HG02885 (cell line): ENCODE results near the gene GPD1.

Source experiments
- ATAC-seq: cut with Tn5 transposase; IDR thresholded peaks from one replicate; pipeline ENCODE4 v1.9.1; 2021; ENCODE audit warnings: mild to moderate bottlenecking; ENCODE audit not compliant: unreplicated experiment, poor library complexity

Gene GPD1

GRCh38 chr12:50103767-50104321 lies at the start of gene GPD1:
Gene GPD1, plus strand, starts transcription at chr12:50104008. Its CDS starts 43 bp downstream, at chr12:50104051.
- no peak for ATAC-seq

- no peak for ATAC-seq
These were observed 47.8 kb upstream of the GPD1 start for GRCh38 chr12:50055831-50056638.

DNA sequence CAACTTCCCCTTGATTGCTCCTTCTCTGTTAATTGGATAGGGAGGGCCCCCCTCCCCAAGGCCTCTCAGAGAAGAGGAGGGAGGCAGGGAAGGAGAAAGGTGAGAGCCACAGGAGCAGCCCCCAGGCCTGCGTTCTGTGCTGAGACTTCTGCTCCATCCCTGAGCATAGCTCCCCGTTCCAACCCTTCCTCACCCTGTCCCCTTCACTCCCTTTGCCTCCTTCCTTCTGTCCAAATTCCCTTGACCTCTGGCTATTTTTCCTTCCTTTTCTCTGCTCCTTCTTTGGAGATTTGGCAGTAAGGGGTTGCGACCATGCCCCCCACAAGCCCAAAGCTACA lies 47.2 kb upstream of the GPD1 start:
- ATAC-seq, result no peak

DNA sequence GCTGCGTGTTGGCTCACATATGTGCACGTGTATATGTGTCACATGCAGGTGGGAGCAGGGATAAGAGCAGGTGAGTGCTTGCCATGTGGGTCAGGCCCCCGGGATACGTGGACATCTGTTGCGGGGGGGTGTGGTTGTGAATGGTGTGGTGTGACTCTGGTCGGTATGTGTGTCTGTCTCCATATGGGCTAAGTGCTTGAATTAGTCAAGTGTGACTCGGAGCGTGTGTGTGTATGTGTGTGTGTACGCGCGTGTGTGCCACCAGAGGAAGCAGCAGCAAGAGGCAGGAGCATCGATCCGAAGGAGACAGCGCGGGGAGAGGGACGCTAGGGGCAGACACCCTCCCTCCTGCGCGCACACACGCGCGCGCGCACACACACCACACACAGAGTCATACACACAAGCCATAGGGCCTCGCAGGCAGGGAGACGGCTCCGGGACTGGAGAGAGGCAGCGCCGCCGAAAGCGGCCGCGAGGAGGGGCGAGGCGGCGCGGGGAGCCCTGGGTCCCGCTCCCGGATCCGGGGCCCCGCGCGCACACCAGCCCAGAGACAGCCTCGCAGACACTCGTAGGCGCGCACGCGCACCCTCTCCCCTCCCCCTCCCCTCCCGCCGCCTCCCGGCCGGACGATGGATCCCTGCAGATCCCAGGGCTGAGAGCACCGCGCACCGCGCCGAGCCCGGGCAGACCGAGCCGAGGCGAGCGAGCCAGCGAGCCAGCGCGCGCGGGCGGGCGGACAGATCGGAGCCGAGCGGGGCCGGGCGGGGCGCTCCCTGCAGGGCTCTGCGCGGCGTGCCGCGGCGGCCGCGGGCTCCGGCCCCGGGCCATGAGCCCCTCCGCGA lies 46.6 kb upstream of the GPD1 start, which contains the start of gene ASIC1:
ASIC1 (plus strand) TSS at position 597 of the 842 bp plus-strand sequence. CDS start 1,171 bp downstream, outside the sequence.
- no peak for ATAC-seq

DNA sequence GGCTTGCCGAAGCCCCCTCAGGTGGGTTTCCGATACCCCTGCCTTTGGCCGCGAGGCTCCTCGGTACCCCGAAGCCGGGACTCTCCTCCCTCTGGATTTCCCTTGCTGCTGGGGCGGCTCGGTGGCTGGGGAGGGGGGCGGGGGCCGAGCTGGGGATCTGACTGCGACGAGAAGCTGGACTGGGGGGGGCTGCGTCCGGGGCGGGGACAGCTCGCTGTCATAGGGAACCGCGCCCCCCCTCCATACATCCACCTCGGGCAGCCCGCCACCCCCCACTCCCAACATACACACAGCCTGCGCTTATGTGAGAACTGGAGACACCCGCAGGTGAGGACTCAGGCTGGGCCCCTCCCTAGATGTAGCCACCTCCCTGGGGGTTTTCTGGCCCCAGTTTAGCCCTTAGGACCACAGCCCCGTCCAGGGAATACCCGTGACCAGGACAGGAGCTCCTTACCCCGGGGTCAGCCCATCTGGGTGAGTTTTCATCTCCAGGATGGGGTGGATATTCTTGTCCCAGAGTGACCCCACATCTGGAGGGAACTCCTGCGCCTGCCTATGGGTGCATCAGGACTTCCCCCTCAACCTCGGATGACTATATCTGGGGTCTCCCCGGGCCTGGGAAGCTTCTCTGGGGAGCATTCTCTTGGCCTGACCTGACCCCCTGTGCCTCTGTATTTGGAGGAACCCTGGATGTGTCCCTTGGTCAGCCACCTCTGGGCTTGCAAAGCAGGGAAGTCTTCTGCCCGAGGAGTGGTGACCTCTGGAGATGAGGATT lies 45.7 kb upstream of the GPD1 start:
- ATAC-seq, result no peak

GRCh38 chr12:50058743-50059312 lies 45.0 kb upstream of the GPD1 start:
- no peak for ATAC-seq

GRCh38 chr12:50059440-50060119 lies 44.2 kb upstream of the GPD1 start:
- ATAC-seq, result no peak

DNA sequence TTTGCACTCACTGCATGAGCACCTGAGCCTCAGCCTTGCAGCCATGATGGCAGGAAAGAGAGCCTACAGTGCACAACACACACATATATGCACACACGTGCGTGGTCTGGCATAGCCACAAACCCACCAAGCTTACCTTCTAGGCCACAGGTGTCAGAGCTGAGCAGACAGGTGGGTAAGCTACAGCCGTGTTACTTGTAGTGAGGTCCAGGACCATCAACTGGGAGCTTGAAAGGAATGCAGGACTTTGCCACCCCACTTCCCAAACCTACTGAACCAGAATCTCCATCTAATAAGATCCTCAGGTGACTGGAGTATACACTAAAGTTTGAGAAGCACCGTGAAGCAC lies 43.7 kb upstream of the GPD1 start:
- ATAC-seq, result no peak

DNA sequence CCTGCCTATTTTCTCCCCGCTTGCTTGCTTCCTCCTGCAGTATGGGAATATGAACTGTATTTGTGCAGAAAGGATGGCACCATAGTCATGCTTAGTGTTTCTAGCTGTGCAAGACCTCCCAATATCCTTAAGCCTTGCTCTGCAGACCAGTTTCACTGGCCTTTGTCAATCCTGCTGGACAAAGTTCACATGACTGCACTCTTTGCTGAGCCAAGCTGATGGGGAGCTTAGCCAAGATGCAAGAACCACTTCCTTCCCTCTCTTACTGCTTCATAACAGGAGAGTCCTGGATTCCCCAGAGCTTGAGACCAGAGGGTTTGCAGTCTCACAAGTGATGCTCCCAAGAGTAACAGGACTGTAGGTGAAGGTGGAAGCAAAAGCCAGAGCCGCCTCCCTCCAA lies 42.6 kb upstream of the GPD1 start:
- ATAC-seq, result no peak

DNA sequence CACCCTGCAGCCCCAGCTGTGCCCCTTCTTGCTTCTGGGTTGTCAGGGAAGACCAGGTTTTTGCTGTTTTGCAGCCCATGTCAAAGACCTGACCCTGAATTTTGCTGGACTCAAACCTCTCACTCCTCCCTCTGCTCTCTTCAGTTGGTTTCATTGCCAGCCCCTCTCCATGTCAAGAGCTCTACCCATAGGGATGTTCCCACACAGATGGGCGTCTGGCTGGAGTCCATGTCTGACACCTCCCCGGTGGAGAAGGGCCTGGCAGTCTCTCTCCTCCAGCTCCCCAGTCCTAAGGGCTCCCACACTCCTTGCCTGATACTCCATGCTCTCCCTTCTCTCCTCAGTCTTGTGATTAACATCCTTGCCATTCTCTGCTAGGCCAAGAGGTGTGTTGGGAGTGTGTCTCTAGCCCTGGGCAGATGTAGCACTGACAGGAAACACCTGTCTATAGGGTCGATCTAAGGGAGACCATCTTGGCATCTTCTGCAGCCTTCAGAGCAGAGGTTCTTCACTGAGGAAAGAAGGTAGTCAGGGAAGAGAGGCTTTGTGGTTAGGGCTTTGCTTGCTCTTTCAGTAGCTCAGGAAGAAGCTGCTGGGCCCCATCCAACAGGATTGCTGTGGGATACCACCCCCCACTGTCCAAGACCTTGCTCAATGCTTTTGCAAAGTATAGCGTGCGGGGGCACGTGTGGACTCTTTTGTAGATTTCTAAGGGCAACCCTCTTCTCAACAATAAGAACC lies 41.7 kb upstream of the GPD1 start:
- no peak for ATAC-seq

DNA sequence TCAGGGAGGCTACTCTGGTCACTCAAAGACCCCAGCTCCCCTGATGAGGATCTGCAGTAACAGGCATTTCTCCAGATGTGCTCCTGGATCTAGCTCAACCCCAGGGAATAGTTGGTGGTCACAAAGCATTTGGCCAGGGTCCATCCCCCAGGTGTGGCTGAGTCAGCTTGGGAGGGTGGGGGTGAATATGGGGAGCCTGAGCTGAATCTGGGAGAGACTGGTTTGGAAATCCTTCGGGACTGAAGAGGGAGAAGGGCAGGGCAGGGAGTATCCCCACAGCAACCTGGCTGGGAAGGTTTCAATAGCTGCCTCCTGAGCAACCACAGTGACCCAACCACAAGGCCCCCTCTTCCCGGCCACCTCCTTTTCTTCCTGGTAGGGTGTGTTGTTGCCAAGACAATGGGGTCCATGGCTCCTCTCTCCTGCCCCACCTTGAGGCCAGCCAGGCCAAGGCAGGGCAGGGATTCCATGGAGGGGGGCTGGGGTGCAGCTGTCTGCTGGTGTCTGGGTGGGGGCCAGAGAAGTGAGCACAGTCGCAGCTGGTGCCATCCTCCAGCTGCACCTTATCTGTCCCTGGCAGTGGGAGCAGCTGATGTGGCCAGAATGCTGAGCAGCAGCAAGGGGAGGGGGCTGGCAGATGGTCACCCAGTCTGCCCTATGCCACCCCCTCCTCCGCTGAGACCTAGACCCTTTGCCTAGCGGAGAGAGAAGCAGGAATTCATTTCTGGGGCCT lies 40.9 kb upstream of the GPD1 start:
- no peak for ATAC-seq

DNA sequence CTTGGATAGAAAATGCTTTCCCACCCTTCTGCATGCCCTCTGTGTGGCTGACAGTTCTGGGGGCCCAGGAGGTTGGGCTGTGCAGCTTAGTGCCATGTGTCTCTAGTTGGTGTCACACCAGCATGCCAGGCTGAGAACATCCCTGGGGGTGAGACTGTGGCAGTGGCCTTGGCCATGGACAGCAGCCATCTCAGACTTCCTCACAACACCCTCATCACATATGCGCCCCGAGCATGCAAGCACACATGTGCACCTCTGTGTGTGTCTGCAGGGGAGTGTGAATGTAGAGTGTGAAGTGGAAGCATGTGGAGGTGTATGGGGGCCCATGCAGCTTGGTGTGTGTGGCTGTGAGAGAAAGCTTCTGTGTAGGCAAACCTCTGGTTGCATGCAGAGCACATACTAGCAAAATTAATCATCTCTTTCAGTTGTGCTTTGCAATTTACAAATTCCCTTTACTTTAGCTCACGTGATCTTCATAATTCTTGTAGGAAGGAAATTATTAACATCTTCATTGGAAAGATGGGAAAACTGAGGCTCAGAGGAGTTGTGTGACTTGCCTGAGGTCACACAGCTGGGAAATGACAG lies 38.0 kb upstream of the GPD1 start:
- no peak for ATAC-seq

DNA sequence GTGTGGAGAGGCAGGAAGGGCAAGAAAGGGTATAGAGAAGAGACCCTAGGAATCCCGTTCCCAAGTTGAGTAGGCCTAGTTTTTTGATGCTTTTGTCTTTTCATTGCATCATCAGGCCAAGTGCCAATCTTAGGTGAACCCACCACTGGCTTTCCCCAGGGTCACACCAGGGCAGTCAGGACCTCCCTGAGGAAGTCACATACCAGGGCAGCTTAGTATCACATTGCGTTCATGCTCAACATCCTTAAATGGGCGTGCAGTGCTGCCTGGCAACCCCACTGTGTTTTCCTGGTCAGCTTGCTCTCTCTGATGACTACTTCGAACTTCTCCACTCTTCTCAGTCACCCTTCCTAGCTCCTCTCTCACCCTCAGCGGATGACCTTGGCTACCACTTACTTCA lies 37.4 kb upstream of the GPD1 start:
- no peak for ATAC-seq

GRCh38 chr12:50069069-50069468 lies 34.7 kb upstream of the GPD1 start:
- no peak for ATAC-seq

DNA sequence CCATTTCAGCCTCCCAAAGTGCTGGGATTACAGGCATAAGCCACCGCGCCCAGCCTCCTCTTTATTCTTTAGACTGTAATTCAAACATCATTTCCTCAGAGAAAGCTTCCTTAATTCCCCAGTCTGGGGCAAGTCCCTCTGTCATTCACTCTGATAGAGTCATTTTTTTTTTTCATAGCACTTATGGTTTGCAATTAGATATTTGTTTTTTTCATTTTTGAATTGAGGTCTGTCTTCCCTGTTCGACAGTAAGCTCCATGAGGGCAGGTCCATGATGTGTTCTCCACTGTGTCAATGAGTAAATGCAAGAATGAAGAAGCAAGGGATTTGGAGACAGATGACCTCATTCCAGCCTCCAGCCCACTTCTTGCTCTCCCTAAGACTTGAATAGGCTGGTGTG lies 34.3 kb upstream of the GPD1 start:
- ATAC-seq, result no peak

DNA sequence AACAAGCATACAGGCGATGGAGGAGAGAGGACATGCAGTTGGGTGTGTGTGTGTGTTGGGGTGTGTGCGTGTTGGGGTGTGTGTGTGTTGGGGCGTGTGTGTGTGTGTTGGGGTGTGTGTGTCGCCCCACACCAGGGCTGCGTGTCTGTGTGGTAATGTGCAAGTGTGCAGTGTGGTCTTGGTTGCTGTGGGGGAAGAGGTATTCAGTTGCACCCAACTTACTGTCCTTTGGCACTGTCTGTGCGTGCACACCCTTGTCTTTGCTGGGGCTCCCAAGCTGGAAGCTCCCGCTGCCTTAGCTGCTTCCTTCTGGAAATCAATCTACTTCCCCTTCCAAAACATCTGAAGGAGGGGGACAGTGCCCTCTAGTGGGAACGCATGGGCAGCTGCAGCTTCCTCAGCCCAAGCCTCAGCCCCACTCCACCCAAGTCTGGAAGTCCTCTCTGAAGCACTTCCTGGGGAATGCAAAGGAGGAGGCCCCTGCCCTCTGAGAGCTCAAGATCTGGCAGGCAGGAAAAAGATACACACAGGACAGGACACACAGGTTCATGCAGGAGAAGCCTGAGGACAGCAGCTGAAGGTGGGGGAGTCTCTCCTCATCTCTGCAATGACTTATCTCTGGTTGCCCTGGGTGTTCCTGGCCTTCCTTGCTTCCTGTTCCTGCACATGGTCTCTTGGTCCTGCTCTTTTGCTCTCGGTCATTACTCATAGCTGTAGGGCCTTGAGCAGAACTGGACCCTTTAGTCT lies 33.3 kb upstream of the GPD1 start:
- no peak for ATAC-seq

GRCh38 chr12:50072198-50072907 lies 31.5 kb upstream of the GPD1 start:
- ATAC-seq, result no peak
